ENCODE measurements around the gene DYNC1H1. TPM values are rescaled to one million over a fixed set of nuclear protein-coding genes. Genes with fewer than 3 reads are reported as not detected.

Gene DYNC1H1
- total RNA-seq, 6 donors from 2014 or later: 352 to 556 (median 447) TPM

GRCh38 chr14:101975231-101975630 lies 10.9 kb downstream of the DYNC1H1 start:
- H3K36me3 ChIP-seq: peaks cover 6 to 45% (median 29%) of the 10 kb centered on the region in 4 donors
- TF ChIP-seq EP300 (IDR thresholded peaks at IDR 0.05): no peak
- TF ChIP-seq CTCF (IDR thresholded peaks at IDR 0.05): no peak
- TF ChIP-seq POLR2AphosphoS5 (IDR thresholded peaks at IDR 0.05): no peak
- no peak for TF ChIP-seq POLR2A (IDR thresholded peaks at IDR 0.05)
- peaks cover 21 to 57% (median 33%) of the 10 kb centered on the region in 4 donors for H3K4me1 ChIP-seq
- H3K27me3 ChIP-seq: no peaks in the 10 kb centered on the region
- no peak overlapping the region for H3K4me3 ChIP-seq
- no peak for DNase-seq
- no peaks in the 10 kb centered on the region for H3K9me3 ChIP-seq
- ATAC-seq (ENCODE audit: low FRiP score in 2 of 2): no peak
- no peak overlapping the region for H3K27ac ChIP-seq
- WGBS, 2 donors: 72 to 92% methylated on average over 7 of the region's 7 CpGs

GRCh38 chr14:101977311-101978071 lies 13.1 kb downstream of the DYNC1H1 start:
- H3K27ac ChIP-seq: no peak overlapping the region
- TF ChIP-seq EP300 (IDR thresholded peaks at IDR 0.05): no peak
- no peak for TF ChIP-seq CTCF (IDR thresholded peaks at IDR 0.05)
- TF ChIP-seq POLR2A (IDR thresholded peaks at IDR 0.05): no peak
- TF ChIP-seq POLR2AphosphoS5 (IDR thresholded peaks at IDR 0.05): no peak
- no peaks in the 10 kb centered on the region for H3K9me3 ChIP-seq
- peaks cover 12 to 68% (median 50%) of the 10 kb centered on the region in 4 donors for H3K36me3 ChIP-seq
- H3K4me1 ChIP-seq: peaks cover 14 to 38% (median 23%) of the 10 kb centered on the region in 4 donors
- no peak for ATAC-seq (ENCODE audit: low FRiP score in 2 of 2)
- no peaks in the 10 kb centered on the region for H3K27me3 ChIP-seq
- no peak overlapping the region for H3K4me3 ChIP-seq
- WGBS, 2 donors: 83 to 86% methylated on average over 6 of the region's 6 CpGs
- DNase-seq: no peak

GRCh38 chr14:101979666-101980065 lies 15.3 kb downstream of the DYNC1H1 start:
- ATAC-seq (ENCODE audit: low FRiP score in 2 of 2) (no peak), DNase-seq (no peak)
- H3K4me1 ChIP-seq: peaks cover 0 to 19% (median 7%) of the 10 kb centered on the region in 4 donors
- H3K27ac ChIP-seq: peak overlapping the region in 1 of 4 donors; percentile 57
- no peak for TF ChIP-seq POLR2AphosphoS5 (IDR thresholded peaks at IDR 0.05)
- TF ChIP-seq POLR2A (IDR thresholded peaks at IDR 0.05): no peak
- TF ChIP-seq EP300 (IDR thresholded peaks at IDR 0.05): no peak
- no peak for TF ChIP-seq CTCF (IDR thresholded peaks at IDR 0.05)
- peaks cover 25 to 88% (median 66%) of the 10 kb centered on the region in 4 donors for H3K36me3 ChIP-seq
- no peak overlapping the region for H3K4me3 ChIP-seq
- 72 to 85% methylated on average over 6 of the region's 6 CpGs for WGBS, 2 donors
- no peaks in the 10 kb centered on the region for H3K27me3 ChIP-seq
- no peaks in the 10 kb centered on the region for H3K9me3 ChIP-seq

GRCh38 chr14:101980251-101980650 lies 15.9 kb downstream of the DYNC1H1 start:
- Histone ChIP-seq H3K4me3 (no peak overlapping the region), H3K27ac (peak overlapping the region in 2 of 4 donors; percentile 30 to 57), H3K9me3 (no peaks in the 10 kb centered on the region), H3K36me3 (peaks cover 27 to 94% (median 71%) of the 10 kb centered on the region in 4 donors), H3K27me3 (no peaks in the 10 kb centered on the region), H3K4me1 (peaks cover 0 to 17% (median 7%) of the 10 kb centered on the region in 4 donors)
- 89 to 90% methylated on average over 10 of the region's 10 CpGs for WGBS, 2 donors
- TF ChIP-seq EP300 (IDR thresholded peaks at IDR 0.05) (no peak), POLR2AphosphoS5 (IDR thresholded peaks at IDR 0.05) (no peak), POLR2A (IDR thresholded peaks at IDR 0.05) (no peak), CTCF (IDR thresholded peaks at IDR 0.05) (no peak)
- ATAC-seq (ENCODE audit: low FRiP score in 2 of 2) (no peak), DNase-seq (no peak)
